ENCODE measurements around the gene SEMA5A. TPM values are rescaled to one million over a fixed set of nuclear protein-coding genes. Genes with fewer than 3 reads are reported as not detected.

SEMA5A gene
- total RNA-seq, 1 donor from 2014 or later, result 0.51 TPM

DNA sequence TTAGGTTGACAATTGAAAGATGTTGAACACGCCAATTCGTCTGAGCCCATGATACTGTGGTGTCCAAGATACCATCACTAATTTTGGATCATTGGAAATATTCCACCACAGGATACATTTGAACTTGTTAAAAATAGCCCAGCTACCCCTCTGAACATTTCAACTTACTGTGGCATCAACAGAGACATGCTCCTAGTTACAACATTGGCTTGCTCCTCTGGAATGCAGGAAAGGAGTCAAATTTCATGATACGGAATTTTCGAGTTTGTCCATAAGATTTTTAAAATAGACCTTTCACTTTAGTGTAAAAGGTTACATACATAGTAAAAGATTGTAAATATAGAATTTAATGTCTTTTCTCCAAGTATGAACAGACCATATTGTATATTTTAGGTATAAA lies 12.8 kb downstream of the SEMA5A start:
- TF ChIP-seq, protein P1, sequence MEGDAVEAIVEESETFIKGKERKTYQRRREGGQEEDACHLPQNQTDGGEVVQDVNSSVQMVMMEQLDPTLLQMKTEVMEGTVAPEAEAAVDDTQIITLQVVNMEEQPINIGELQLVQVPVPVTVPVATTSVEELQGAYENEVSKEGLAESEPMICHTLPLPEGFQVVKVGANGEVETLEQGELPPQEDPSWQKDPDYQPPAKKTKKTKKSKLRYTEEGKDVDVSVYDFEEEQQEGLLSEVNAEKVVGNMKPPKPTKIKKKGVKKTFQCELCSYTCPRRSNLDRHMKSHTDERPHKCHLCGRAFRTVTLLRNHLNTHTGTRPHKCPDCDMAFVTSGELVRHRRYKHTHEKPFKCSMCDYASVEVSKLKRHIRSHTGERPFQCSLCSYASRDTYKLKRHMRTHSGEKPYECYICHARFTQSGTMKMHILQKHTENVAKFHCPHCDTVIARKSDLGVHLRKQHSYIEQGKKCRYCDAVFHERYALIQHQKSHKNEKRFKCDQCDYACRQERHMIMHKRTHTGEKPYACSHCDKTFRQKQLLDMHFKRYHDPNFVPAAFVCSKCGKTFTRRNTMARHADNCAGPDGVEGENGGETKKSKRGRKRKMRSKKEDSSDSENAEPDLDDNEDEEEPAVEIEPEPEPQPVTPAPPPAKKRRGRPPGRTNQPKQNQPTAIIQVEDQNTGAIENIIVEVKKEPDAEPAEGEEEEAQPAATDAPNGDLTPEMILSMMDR (IDR thresholded peaks at IDR 0.05; ENCODE audit: partially characterized antibody, unreplicated experiment), result no peak
- no peak overlapping the region for H3K4me3 Mint-ChIP-seq (ENCODE audit: unreplicated experiment)
- H3K27me3 Mint-ChIP-seq (ENCODE audit: unreplicated experiment), result no peaks in the 10 kb centered on the region
- H3K4me1 Mint-ChIP-seq (ENCODE audit: low read depth, unreplicated experiment), result no peaks in the 10 kb centered on the region
- no peak overlapping the region for H3K27ac Mint-ChIP-seq (ENCODE audit: unreplicated experiment)
- DNase-seq, result no peak
- no peaks in the 10 kb centered on the region for H3K36me3 Mint-ChIP-seq (ENCODE audit: unreplicated experiment)
- H3K9me3 Mint-ChIP-seq (ENCODE audit: unreplicated experiment), result no peaks in the 10 kb centered on the region

DNA sequence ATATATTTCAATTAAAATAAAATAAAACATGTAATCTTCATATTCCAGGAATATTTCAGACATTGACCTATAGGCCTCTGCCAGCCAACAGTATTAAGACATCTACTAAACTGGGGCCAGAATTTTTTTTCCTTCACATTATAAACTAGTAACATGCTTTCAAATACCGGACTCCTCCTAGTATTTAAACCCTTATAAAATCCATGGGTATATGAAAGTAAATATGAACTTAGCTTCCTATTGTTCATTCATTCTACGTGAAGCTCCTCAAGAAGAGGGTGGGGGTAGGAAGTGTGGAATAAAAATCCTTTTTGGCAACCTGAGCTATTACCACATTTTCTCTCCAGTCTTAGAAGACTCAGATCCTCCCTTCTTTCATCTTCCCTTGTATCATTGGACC lies 16.4 kb downstream of the SEMA5A start:
- TF ChIP-seq, protein P1 (IDR thresholded peaks at IDR 0.05; ENCODE audit: partially characterized antibody, unreplicated experiment), result no peak
- Mint-ChIP-seq H3K27ac (ENCODE audit: unreplicated experiment) (no peak overlapping the region), H3K27me3 (ENCODE audit: unreplicated experiment) (no peaks in the 10 kb centered on the region), H3K9me3 (ENCODE audit: unreplicated experiment) (peaks cover 2% of the 10 kb centered on the region), H3K36me3 (ENCODE audit: unreplicated experiment) (no peaks in the 10 kb centered on the region), H3K4me3 (ENCODE audit: unreplicated experiment) (no peak overlapping the region), H3K4me1 (ENCODE audit: low read depth, unreplicated experiment) (no peaks in the 10 kb centered on the region)
- no peak for DNase-seq

DNA sequence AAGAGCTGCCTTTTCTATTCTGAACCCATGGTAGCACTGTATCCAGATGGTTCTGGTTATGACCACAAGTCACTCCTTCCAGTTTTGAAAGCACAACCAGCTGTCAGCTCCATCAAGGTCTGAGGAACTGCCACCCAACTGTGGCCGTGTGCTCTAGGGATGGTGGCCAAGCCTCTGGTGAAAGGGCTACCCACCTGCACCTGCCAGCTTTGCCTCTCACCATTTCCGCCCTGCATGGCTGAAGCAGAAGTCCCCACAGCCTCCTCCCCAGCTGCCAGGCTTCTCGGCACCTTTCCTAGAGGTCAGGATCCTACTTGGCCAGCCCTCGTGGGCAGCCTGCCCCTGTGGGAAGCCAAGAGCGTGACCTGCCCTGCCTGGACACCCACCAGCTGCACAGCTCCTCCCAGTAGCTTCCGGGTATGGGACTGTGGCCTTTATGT lies 16.8 kb downstream of the SEMA5A start:
- H3K9me3 Mint-ChIP-seq (ENCODE audit: unreplicated experiment), result peaks cover 2% of the 10 kb centered on the region
- no peak overlapping the region for H3K4me3 Mint-ChIP-seq (ENCODE audit: unreplicated experiment)
- TF ChIP-seq, protein P1 (IDR thresholded peaks at IDR 0.05; ENCODE audit: partially characterized antibody, unreplicated experiment), result no peak
- H3K4me1 Mint-ChIP-seq (ENCODE audit: low read depth, unreplicated experiment), result no peaks in the 10 kb centered on the region
- H3K36me3 Mint-ChIP-seq (ENCODE audit: unreplicated experiment), result no peaks in the 10 kb centered on the region
- no peak overlapping the region for H3K27ac Mint-ChIP-seq (ENCODE audit: unreplicated experiment)
- no peak for DNase-seq
- H3K27me3 Mint-ChIP-seq (ENCODE audit: unreplicated experiment), result no peaks in the 10 kb centered on the region

DNA sequence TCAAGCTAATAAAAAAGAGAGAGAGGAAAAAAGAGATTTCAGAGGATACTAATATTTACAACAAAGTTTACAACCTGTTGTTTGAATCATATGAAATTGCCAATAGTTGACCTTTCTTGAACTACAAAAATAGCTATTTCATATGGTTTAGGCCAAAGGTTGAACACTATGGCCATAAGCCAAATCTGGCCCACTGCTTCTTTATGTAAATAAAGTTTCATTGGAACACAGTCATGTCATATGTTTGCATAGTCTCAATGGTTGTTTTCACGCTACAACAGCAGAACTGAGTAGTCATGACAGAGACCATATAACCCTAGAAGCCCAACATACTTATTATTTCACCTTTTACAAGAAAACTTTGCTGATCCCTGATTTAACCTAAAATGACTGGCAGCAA lies 20.9 kb downstream of the SEMA5A start:
- H3K36me3 Mint-ChIP-seq (ENCODE audit: unreplicated experiment), result no peaks in the 10 kb centered on the region

DNA sequence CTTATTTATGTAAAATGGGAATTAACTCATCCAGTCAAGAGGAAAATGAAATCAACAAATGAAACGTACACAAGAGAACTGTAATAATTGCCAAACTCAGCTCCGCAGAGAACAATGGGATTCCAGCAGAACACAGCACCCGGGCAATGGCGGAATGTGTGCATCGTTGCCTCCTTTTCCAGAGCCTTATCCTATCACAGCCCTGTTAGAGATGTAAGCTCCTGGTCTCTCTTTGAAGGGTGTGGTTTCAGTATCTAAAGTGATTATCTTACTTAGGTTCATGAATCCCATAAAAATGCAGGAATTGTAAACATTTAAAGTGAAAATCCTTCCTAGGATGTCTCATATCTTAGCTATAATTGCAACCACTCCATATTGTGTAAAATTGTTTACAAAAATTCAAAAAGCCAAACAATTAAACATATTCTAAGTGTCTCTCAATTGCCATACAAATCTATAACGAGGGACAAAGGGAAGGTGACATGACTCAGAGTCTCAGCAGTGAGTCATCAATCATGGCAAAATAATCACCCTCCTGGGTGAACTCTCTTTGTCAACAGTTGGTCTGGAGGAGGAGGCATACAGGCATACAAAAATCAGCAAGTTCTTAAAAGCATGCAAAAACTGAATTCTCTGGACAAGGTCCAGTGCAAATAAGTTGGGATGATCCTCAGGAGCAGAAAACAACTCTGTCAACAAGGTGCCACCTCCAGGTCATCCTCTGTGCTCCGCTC lies 22.6 kb downstream of the SEMA5A start:
- Mint-ChIP-seq H3K36me3 (ENCODE audit: unreplicated experiment) (no peaks in the 10 kb centered on the region), H3K9me3 (ENCODE audit: unreplicated experiment) (peaks cover 2% of the 10 kb centered on the region), H3K4me3 (ENCODE audit: unreplicated experiment) (no peak overlapping the region), H3K4me1 (ENCODE audit: low read depth, unreplicated experiment) (no peaks in the 10 kb centered on the region), H3K27me3 (ENCODE audit: unreplicated experiment) (peaks cover 1% of the 10 kb centered on the region), H3K27ac (ENCODE audit: unreplicated experiment) (no peak overlapping the region)
- TF ChIP-seq, protein P1 (IDR thresholded peaks at IDR 0.05; ENCODE audit: partially characterized antibody, unreplicated experiment), result no peak
- no peak for DNase-seq

More for the DNA sequence above, 20.9 kb downstream of the SEMA5A start:
- H3K27ac Mint-ChIP-seq (ENCODE audit: unreplicated experiment), result no peak overlapping the region
- no peak overlapping the region for H3K4me3 Mint-ChIP-seq (ENCODE audit: unreplicated experiment)
- H3K4me1 Mint-ChIP-seq (ENCODE audit: low read depth, unreplicated experiment), result no peaks in the 10 kb centered on the region
- DNase-seq, result no peak
- H3K27me3 Mint-ChIP-seq (ENCODE audit: unreplicated experiment), result peaks cover 1% of the 10 kb centered on the region
- peaks cover 2% of the 10 kb centered on the region for H3K9me3 Mint-ChIP-seq (ENCODE audit: unreplicated experiment)
- TF ChIP-seq, protein P1 (IDR thresholded peaks at IDR 0.05; ENCODE audit: partially characterized antibody, unreplicated experiment), result no peak
